Adrenal gland (tissue), 12 donors: ENCODE results near the gene THADA. TPM values are rescaled to one million over a fixed set of nuclear protein-coding genes. Genes with fewer than 3 reads are reported as not detected.

Experiments used
- DNase-seq, 7 donors: peaks; one replicate each; pipeline ENCODE4 v3.0.0-alpha.2; 2019 to 2020
- H3K27ac ChIP-seq, 5 donors: fragments of 200-600 bp; sonication (generic) in 4 of 5; 1 replicate in 3 of 5; 2 replicates in 2 of 5; pipeline versions ENCODE4 v1.5.1 to v1.8.0; 2016 to 2020; ENCODE audit warnings: mild to moderate bottlenecking in 1 of 5
- H3K27me3 ChIP-seq: fragments of 200-600 bp; 2 replicates; pipeline ENCODE4 v1.8.0; 2021
- H3K36me3 ChIP-seq, 2 donors: fragments of 200-600 bp; replicated peaks in 1 of 2; 1 replicate in 1 of 2; 2 replicates in 1 of 2; pipeline versions ENCODE4 v1.5.1 to v1.8.0; 2018 to 2022
- H3K4me1 ChIP-seq, 2 donors: fragments of 200-600 bp; replicated peaks in 1 of 2; 1 replicate in 1 of 2; 2 replicates in 1 of 2; pipeline versions ENCODE4 v1.5.1 to v1.8.0; 2018 to 2021
- H3K4me3 ChIP-seq, 4 donors: fragments of 200-600 bp; sonication (generic) in 3 of 4; one replicate each; pipeline ENCODE4 v1.5.1; 2016 to 2018
- H3K9me3 ChIP-seq, 3 donors: fragments of 200-600 bp; sonication (generic) in 1 of 3; replicated peaks in 1 of 3; 1 replicate in 2 of 3; 2 replicates in 1 of 3; pipeline versions ENCODE4 v1.5.1 to v1.8.0; 2016 to 2021
- CTCF ChIP-seq, 6 experiments: fragments of 450-650 bp in 4 of 6; fragments of 200-600 bp in 2 of 6; sonication (generic) in 1 of 6; IDR thresholded peaks; 1 replicate in 5 of 6; 2 replicates in 1 of 6; pipeline versions ENCODE4 v1.5.1 to v1.8.0; 2016 to 2021; ENCODE audit warnings: antibody characterized with exemption in 6 of 6, mild to moderate bottlenecking in 2 of 6, moderate library complexity in 1 of 6
- POLR2A ChIP-seq, 2 donors: fragments of 450-650 bp; IDR thresholded peaks; one replicate each; pipeline ENCODE4 v1.6.1; 2017; ENCODE audit warnings: antibody characterized with exemption in 2 of 2, mild to moderate bottlenecking in 2 of 2, moderate library complexity in 1 of 2
- WGBS, 4 donors: extraction: QIAGEN DNeasy Blood & Tissue Kit in 2 of 4; methylation state at CpG; one replicate each; pipeline versions ENCODE4 v1.1.5 to v1.1.7; 2013 to 2017; 5-methylcytosine and 5-hydroxymethylcytosine counted together
- intact Hi-C, 2 donors: fragments of 100-400 bp; cut with DNase I; formaldehyde crosslinking; loops; one replicate each; pipeline versions ENCODE4 v1.14.1 to v1.15.0; 2022 to 2023
- polyA plus RNA-seq, 3 donors: library from polyadenylated mRNA; stranded (reverse); fragments of 200-250 nt in 2 of 3; fragments of 350-450 nt in 1 of 3; fragmentation: Illumina TruSeq in 1 of 3; extraction: RNeasy Lipid Tissue Mini Kit (QIAGEN cat#74804) in 1 of 3; gene quantifications; one replicate each; pipeline ENCODE4 v1.2.3, GENCODE V29; 2013 to 2014
- total RNA-seq, 9 donors: library from RNA; depleted of rRNA in 4 of 9; stranded (reverse); fragments of >200 nt in 4 of 9; fragments of 120-200 nt in 1 of 9; fragmentation: NEBNext Ultra II Directional in 1 of 9; extraction: Animal tissue kit (Norgen Biotek cat#: 25700) in 1 of 9; gene quantifications; one replicate each; pipeline versions ENCODE4 v1.1.0 to v1.2.4, GENCODE V29; 2013 to 2023
- donor health status: healthy with polysubstance abuse.
- donor health status: Bipolar disorder and iron deficiency.
- donor health status: DM: yes; HTN: yes; CAD: no.
- donor health status: DM: no; HTN: no; CAD: no.
- donor health status: DM: no; HTN: no; CAD: no.
- donor health status: DM: yes; HTN: yes; CAD: no.

The THADA gene
- total and polyA plus RNA-seq, 12 donors, result 14.1 to 38.4 (median 25.4) TPM

GRCh38 chr2:43542285-43542933, 53.4 kb downstream of the THADA start:
- H3K9me3 ChIP-seq, result no peaks in the 10 kb centered on the region
- 10 to 21% (median 14%) methylated on average over 3 of the region's 3 CpGs for WGBS, 4 donors
- DNase-seq, result no peak
- peak; percentile 52 to 84 (median 71) for TF ChIP-seq CTCF (IDR thresholded peaks at IDR 0.05)
- TF ChIP-seq POLR2A (IDR thresholded peaks at IDR 0.05), result no peak
- intact Hi-C loops, result loop anchor here in 1 of 2 donors (10.0 kb wide), 1 partner anchor 588 kb away; no protein-coding TSS in a partner anchor
- no peaks in the 10 kb centered on the region for H3K27me3 ChIP-seq
- H3K36me3 ChIP-seq, result no peaks in the 10 kb centered on the region
- H3K4me3 ChIP-seq, result no peak overlapping the region
- peaks cover 11 to 18% of the 10 kb centered on the region in 2 donors for H3K4me1 ChIP-seq
- H3K27ac ChIP-seq, result no peak overlapping the region

- 68 to 78% (median 77%) methylated on average over 6 of the region's 6 CpGs for WGBS, 4 donors
- H3K9me3 ChIP-seq, result no peaks in the 10 kb centered on the region
- H3K27me3 ChIP-seq, result no peaks in the 10 kb centered on the region
- no peak overlapping the region for H3K4me3 ChIP-seq
- H3K36me3 ChIP-seq, result no peaks in the 10 kb centered on the region
- H3K4me1 ChIP-seq, result peaks cover 11 to 18% of the 10 kb centered on the region in 2 donors
- DNase-seq, result no peak
- H3K27ac ChIP-seq, result peak overlapping the region in 3 of 5 donors; percentile 45 to 75 (median 49)
- TF ChIP-seq POLR2A (IDR thresholded peaks at IDR 0.05) (no peak), CTCF (IDR thresholded peaks at IDR 0.05) (no peak)
- intact Hi-C loops, result loop anchor here in 1 of 2 donors (10.0 kb wide), 1 partner anchor 586 kb away; no protein-coding TSS in a partner anchor
Measured at GRCh38 chr2:43541165-43541564, 54.7 kb downstream of the THADA start.

GRCh38 chr2:43540021-43540779, 55.6 kb downstream of the THADA start:
- H3K4me3 ChIP-seq, result no peak overlapping the region
- no peak for TF ChIP-seq POLR2A (IDR thresholded peaks at IDR 0.05)
- peak in 1 of 6 experiments; percentile 14 for TF ChIP-seq CTCF (IDR thresholded peaks at IDR 0.05)
- 35 to 48% (median 44%) methylated on average over 4 of the region's 4 CpGs for WGBS, 4 donors
- peaks cover 11 to 18% of the 10 kb centered on the region in 2 donors for H3K4me1 ChIP-seq
- peak overlapping the region; percentile 32 to 75 (median 49) for H3K27ac ChIP-seq
- DNase-seq, result peak; percentile 33 to 91 (median 76)
- no peaks in the 10 kb centered on the region for H3K27me3 ChIP-seq
- intact Hi-C loops, result loop anchor here in 1 of 2 donors (10.0 kb wide), 1 partner anchor 585 kb away; no protein-coding TSS in a partner anchor
- no peaks in the 10 kb centered on the region for H3K36me3 ChIP-seq
- no peaks in the 10 kb centered on the region for H3K9me3 ChIP-seq

GRCh38 chr2:43539436-43539835, 56.4 kb downstream of the THADA start:
- no peak for DNase-seq
- H3K4me1 ChIP-seq, result peaks cover 11 to 18% of the 10 kb centered on the region in 2 donors
- no peaks in the 10 kb centered on the region for H3K27me3 ChIP-seq
- H3K27ac ChIP-seq, result peak overlapping the region; percentile 17 to 75 (median 45)
- TF ChIP-seq POLR2A (IDR thresholded peaks at IDR 0.05), result no peak
- TF ChIP-seq CTCF (IDR thresholded peaks at IDR 0.05), result no peak
- no peak overlapping the region for H3K4me3 ChIP-seq
- H3K9me3 ChIP-seq, result no peaks in the 10 kb centered on the region
- no peaks in the 10 kb centered on the region for H3K36me3 ChIP-seq
- intact Hi-C loops, result no loop called here
- WGBS, 4 donors, result 94 to 96% (median 95%) methylated on average over 5 of the region's 5 CpGs
